HL-60/S4 (cell line): ENCODE measurements around the gene PLXND1.

Experiments
- in situ Hi-C: fragments of 300-500 bp; cut with MboI; formaldehyde crosslinking; loops from 2 replicates; pipeline ENCODE4 v1.14.3; 2022; ENCODE audit warnings: low sequenced_read_pairs

The PLXND1 gene

GRCh38 chr3:129603991-129604749 is 2.3 kb downstream of the PLXND1 start:
- in situ Hi-C loops, result no loop called here

- in situ Hi-C loops, result no loop called here
Observed at GRCh38 chr3:129603561-129603942, 2.9 kb downstream of the PLXND1 start.

GRCh38 chr3:129602730-129603560 is 3.5 kb downstream of the PLXND1 start:
- in situ Hi-C loops, result no loop called here

- in situ Hi-C loops, result no loop called here
Observed at GRCh38 chr3:129602309-129602708, 4.2 kb downstream of the PLXND1 start.

GRCh38 chr3:129601713-129602112 is 4.8 kb downstream of the PLXND1 start:
- in situ Hi-C loops, result no loop called here

GRCh38 chr3:129600348-129600747 is 6.1 kb downstream of the PLXND1 start:
- in situ Hi-C loops, result no loop called here

- in situ Hi-C loops, result no loop called here
Observed at GRCh38 chr3:129599607-129600006, 6.9 kb downstream of the PLXND1 start.

GRCh38 chr3:129599073-129599472 is 7.4 kb downstream of the PLXND1 start:
- in situ Hi-C loops, result no loop called here

- in situ Hi-C loops, result no loop called here
Observed at GRCh38 chr3:129598484-129598883, 8.0 kb downstream of the PLXND1 start.

GRCh38 chr3:129598000-129598381 is 8.5 kb downstream of the PLXND1 start:
- in situ Hi-C loops, result no loop called here

GRCh38 chr3:129597087-129597999 is 9.1 kb downstream of the PLXND1 start:
- in situ Hi-C loops, result no loop called here

- in situ Hi-C loops, result no loop called here
Observed at GRCh38 chr3:129596194-129597086, 10.0 kb downstream of the PLXND1 start.

- in situ Hi-C loops, result no loop called here
Observed at GRCh38 chr3:129595544-129596193, 10.8 kb downstream of the PLXND1 start.

GRCh38 chr3:129594907-129595390 is 11.5 kb downstream of the PLXND1 start:
- in situ Hi-C loops, result no loop called here

GRCh38 chr3:129594409-129594808 is 12.1 kb downstream of the PLXND1 start:
- in situ Hi-C loops, result no loop called here

- in situ Hi-C loops, result no loop called here
Observed at GRCh38 chr3:129593595-129594339, 12.7 kb downstream of the PLXND1 start.

- in situ Hi-C loops, result no loop called here
Observed at GRCh38 chr3:129593230-129593594, 13.3 kb downstream of the PLXND1 start.

- in situ Hi-C loops, result no loop called here
Observed at GRCh38 chr3:129592381-129593131, 13.9 kb downstream of the PLXND1 start.
